T-helper 1 cell (primary cell): ENCODE measurements around the gene CHRNA7.
"Not testable (repeated sequence)": the region's sequence is repeated elsewhere in the genome, so short reads cannot be mapped to it uniquely, and the experiment has no call there.

Source experiments
- DNase-seq, 5 donors: peaks; one replicate each; pipeline ENCODE4 v3.0.0-alpha.2; 2012 to 2020

The CHRNA7 gene

DNA sequence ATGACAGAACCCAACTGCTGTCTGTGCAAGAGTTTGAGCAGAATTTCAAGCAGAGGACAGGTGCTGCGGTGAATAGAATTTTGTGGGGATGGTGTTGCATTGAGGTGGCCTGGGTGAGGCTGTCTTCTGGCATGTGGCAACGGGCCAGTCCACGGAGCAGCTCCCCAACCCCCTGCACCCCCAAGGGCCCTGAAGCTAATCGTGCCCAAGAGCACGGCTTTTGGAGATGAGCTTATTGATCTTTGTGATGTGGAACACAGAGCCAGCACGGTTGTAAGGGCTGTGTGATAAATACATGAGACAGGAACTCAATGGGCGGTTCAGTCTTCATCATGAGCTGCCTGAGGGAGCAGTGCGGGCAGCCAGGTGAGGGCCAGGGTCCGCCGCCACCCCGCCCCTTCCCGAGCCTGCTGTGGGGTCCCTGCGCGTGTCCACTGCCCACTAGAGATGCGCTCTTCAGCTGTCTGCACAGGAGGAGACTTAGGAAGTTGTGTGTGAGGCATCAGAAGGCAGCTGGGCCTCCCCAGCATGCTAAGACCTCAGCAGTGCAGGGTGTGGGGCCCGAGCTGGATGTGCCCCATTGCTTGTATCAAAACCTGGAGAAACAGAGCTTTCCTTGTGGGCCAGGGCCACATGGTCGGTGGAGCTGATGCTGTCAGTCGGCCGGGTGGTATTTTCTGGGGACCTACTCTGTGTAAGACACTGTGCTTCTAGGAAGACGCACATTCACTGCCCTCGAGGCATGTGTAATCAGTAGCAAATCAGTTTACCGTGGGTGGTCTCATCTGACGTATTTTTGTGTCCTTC is 90.5 kb downstream of the CHRNA7 start:
- no peak for DNase-seq

GRCh38 chr15:32121384-32121695 is 91.0 kb downstream of the CHRNA7 start:
- DNase-seq: no peak

DNA sequence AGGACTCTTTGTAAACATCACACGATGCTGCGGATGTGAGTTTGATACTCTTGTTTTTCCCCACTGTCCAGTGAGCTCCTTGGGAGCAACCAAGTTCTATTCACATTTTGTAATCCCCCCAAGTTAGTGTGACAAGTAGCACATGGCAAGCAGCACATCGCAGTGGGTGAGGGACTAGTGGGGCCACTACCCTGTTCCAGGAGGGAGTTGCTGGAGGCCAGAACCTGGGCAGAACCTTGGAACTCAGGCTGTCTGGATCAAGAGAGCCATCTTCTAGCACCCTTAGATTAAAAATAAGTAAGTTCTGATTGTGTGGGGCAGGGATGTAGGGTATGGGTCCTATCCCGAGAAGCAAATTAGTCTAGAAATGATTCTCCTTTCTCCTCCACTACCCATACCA is 91.7 kb downstream of the CHRNA7 start:
- no peak for DNase-seq

DNA sequence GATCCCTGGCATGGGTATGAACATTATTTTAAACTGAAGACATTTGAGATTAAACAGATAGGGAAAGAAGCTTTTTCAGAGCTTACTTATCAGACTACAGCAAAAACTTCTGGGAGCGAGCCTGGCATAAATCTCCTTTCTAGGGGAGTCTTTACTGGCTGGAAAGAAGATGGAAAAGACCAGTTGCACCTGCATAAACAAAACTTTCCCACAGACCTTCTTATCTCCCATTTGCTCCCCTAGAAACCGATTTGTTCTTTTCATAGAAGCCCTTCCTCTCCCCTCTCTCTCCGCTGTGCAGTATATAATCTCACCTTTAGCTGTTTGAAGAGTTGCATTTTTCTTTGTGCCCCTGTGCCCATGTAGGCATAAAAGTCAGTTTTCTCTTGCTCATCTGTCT is 93.2 kb downstream of the CHRNA7 start:
- no peak for DNase-seq

DNA sequence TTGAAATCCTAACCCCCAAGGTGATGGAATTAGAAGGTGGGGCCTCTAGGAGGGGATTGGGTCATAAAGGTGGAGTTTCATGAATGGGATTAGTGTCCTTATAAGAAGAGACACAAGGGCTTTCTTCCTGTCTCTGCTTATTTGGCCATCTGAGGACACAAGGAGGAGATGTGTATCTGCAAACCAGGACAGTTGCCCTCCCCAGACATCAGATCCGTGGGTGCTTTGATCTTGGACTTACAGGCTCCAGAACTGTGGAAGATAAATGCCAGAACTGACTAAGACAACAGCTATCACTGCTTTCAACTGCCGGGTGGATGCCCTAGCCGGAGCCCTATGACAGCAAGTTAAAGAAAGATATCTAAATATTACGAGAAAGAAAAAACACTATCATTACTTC is 94.4 kb downstream of the CHRNA7 start:
- no peak for DNase-seq

DNA sequence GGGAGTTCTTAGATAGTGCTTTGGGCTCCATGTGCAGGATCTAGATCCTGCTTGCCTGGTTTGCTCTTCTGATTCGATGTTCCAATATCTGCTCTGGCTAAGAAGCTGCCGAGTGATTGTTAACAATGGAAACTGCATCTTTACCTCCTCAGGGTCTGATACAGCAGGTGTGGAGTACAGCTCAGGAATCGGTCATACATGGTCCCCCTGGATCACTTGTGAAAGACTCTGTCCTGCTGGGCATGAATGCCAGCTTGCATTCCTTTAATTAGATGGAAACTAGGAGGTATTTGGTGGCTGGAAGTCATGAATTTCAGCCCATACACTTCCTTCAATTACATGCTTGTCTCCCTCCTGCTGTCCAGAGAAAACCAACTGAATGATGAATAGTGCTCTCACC is 95.3 kb downstream of the CHRNA7 start:
- no peak for DNase-seq

DNA sequence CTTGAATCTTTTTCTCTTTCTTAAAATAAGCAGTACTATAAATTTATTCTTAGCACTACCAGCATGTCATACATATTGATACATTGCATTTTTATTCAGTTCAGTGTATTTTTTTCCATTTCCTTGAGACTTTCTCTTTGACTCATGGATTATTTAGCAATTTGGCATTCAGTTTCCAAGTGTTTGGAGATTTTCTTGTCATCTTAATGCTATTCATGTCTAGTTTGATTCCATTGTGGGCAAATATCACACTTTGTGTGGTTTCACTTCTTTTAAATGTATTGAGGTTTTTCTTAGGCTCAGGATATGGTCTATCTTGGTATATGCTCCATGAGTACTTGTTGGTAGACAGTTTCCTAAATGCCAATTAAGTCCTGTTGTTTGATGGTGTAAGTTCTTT is 99.5 kb downstream of the CHRNA7 start:
- no peak for DNase-seq

DNA sequence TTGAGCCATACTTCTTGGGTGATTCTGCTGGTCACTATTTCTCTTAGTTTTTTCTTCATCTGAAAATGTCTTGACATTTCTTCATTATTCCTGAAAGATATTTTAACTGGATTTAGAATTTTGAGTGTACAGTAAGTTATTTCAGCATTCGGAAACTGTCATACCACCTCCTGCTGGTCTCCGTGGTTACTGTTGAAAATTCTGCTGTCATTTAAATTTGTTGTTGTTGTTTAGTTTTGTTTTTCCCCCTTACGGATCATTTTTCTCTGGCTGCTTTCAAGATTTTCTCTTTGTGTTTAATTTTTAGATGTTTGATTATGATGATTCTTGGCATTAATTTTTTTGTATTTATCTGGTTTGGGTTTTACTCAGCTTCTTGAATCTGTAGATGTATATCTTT is 100.5 kb downstream of the CHRNA7 start:
- no peak for DNase-seq

GRCh38 chr15:32131803-32132202 is 101.5 kb downstream of the CHRNA7 start:
- DNase-seq: no peak

DNA sequence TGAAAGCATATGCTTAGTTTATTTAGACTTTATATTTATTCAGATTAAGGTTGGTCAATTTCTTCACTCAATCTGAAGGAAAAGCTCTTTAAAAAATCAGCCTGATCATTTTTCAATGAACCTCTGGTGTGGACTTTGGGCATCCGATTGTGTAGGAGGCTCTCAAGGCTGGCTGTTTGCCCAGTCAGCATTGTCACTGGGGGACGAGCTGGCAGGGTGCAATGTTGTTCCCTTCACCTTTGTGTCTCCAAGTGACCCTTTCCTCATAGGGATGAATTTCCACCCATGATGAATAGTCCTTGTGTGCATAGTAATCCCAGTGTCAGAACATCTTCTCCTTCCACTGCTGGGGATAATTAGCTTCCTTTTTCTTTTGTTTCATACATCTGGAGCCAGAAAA is 102.5 kb downstream of the CHRNA7 start:
- DNase-seq: no peak

DNA sequence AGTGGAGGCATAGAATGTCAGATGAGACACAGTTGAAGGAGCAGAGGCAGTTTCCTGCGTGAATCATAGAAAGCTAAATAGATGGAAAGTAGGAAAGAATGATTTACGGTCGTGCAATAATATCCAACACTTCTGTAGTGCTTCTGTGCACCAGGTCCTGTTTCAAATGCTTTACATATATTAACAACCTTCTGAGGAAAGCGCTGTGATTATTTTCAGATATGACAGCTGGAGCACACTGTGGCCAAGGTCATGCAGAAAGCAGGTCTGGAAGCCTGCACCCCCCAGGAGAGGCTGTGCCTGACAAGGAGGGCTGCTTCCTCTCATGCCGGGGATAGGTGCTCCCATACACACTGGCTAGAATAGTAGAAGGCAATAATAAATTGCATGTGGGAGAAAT is 104.5 kb downstream of the CHRNA7 start:
- DNase-seq: no peak

GRCh38 chr15:32135335-32135734 is 105.0 kb downstream of the CHRNA7 start:
- no peak for DNase-seq

GRCh38 chr15:32145512-32145911 is 115.2 kb downstream of the CHRNA7 start:
- not testable (repeated sequence) for DNase-seq

GRCh38 chr15:32148833-32149555 is 118.7 kb downstream of the CHRNA7 start:
- DNase-seq: no peak

GRCh38 chr15:32152574-32152973 is 122.3 kb downstream of the CHRNA7 start:
- no peak for DNase-seq

GRCh38 chr15:32153868-32154623 is 123.7 kb downstream of the CHRNA7 start:
- DNase-seq: not testable (repeated sequence)

- not testable (repeated sequence) for DNase-seq
These were observed 131.8 kb downstream of the CHRNA7 start for GRCh38 chr15:32162143-32162542.

DNA sequence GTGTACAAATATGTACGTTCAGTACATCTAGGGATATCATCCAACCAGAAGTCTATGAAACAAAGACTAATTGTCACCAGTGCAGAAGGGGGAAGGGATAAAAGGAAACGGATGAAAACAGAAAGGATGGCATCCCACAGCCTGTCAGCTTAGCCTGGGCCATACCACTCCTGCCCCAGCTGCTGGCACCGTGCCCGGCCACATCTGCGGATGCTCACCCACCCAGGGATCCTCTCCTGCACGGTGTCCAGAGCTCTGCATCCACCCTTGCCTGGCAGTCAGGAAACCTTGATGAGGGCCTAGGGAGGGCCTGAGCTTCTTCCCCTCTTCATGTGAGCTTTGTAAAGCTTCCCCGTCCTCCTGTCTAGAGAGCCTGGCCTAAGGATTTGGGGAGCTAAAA is 133.8 kb downstream of the CHRNA7 start:
- DNase-seq: not testable (repeated sequence)

DNA sequence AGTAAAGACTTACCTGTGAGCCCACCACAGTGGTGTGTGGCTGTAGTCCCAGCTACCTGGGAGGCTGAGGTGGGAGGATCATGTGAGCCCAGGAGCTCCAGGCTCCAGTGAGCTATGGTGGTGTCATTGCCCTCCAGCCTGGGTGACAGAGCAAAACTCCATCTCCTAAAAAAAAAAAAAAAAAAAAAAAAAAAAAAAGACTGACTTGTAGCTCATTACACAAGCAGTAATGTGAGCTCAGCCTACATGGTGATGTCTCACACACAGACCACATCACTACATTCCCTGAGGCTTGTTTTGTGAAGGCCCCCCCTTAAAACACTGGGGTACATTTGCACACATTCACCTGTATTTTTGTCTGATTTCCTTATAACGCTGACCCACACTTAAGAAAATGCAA is 134.4 kb downstream of the CHRNA7 start:
- not testable (repeated sequence) for DNase-seq

DNA sequence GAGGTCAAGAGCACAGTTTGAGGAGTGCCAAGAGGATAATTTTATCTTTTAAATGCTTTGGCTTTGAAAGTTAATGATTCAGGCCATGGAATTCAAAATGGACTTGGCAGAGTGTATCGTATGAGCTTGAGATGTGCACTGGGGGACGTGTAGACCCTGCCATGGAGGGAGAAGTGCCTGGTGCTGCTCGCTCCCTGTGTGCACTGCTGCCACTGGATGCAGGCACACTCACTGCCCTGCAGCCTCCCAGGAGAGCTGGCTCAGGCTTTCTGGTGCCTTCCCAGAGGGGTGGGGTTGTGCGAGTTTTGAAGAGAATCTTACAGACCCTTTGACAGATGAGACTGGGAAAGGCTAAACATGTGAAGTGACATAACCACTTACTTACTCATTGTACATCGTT is 135.5 kb downstream of the CHRNA7 start:
- DNase-seq: not testable (repeated sequence)

GRCh38 chr15:32166270-32166669 is 136.0 kb downstream of the CHRNA7 start:
- DNase-seq: not testable (repeated sequence)

GRCh38 chr15:32167913-32168312 is 137.6 kb downstream of the CHRNA7 start:
- not testable (repeated sequence) for DNase-seq

- DNase-seq: not testable (repeated sequence)
These were observed 150.3 kb downstream of the CHRNA7 start for GRCh38 chr15:32180579-32180978.

- DNase-seq: not testable (repeated sequence)
These were observed 163.5 kb downstream of the CHRNA7 start for GRCh38 chr15:32193780-32194179.
